ENCODE data around the gene BSCL2. TPM values are rescaled to one million over a fixed set of nuclear protein-coding genes. Genes with fewer than 3 reads are reported as not detected.

BSCL2 gene
- total RNA-seq, 1 experiment from 2014 or later = 97.2 TPM

DNA sequence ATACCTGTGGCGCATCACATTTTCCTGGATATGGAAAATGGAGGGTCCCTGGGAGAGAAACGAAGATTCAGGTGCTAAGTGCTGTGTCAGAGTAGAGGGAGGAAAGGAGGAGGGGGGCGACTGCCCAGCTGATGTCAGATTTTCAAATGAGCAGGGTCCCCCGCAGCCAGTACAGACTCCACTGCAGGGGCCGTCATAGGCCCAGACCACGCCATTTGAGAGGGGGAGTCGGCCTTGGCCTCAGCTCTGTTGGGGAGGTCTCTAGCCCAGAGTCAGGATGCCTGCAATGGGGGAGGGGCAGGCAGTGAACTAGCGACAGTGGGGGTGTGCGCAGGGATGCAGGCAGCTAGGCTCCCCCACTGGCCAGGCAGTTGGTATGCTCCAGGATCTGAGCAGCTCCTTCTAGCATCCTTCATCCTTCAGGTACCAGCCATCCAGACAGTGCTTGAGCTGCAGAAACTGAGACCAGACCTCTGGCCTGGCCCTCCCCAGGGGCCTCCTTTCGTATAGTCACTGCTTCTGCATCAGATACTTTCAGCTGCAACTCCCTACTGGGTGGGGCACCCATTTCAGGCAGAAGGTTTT is at the start of gene BSCL2, which contains the start of gene GNG3 (continued):
- peak; percentile 92; the same call in 1 of the 2 replicates for TF ChIP-seq ARID4B (CRISPR knock-in tag; IDR thresholded peaks at IDR 0.05; ENCODE audit: borderline replicate concordance)

DNA sequence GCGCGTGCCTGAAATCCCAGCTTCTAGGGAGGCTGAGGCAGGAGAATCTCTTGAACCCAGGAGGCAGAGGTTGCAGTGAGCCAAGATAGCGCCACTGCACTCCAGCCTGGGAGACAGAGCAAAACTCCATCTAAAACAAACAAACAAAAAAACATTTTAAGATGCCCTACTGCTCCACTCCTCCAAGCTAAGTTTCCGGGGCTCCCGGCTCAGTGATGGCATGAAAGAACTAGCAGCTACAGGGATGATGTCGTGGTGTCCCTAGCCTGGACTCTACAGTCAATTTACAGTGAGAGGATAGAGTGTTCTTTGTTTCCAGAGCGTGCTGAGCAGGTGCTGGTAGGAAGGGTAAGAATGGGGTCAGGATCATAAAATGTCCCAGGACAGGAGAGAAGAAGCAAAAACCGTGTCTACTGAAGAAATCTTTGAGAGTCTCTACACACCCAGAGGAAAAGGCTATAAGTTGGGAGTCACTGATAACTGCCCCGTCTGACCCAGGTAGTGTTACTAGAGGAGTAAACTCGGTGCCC is 47.9 kb upstream of the BSCL2 start:
- TF ChIP-seq, protein P1, sequence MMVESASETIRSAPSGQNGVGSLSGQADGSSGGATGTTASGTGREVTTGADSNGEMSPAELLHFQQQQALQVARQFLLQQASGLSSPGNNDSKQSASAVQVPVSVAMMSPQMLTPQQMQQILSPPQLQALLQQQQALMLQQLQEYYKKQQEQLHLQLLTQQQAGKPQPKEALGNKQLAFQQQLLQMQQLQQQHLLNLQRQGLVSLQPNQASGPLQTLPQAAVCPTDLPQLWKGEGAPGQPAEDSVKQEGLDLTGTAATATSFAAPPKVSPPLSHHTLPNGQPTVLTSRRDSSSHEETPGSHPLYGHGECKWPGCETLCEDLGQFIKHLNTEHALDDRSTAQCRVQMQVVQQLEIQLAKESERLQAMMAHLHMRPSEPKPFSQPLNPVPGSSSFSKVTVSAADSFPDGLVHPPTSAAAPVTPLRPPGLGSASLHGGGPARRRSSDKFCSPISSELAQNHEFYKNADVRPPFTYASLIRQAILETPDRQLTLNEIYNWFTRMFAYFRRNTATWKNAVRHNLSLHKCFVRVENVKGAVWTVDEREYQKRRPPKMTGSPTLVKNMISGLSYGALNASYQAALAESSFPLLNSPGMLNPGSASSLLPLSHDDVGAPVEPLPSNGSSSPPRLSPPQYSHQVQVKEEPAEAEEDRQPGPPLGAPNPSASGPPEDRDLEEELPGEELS (CRISPR knock-in tag; IDR thresholded peaks at IDR 0.05) = no peak
- no peak for TF ChIP-seq CREB1 (CRISPR knock-in tag; IDR thresholded peaks at IDR 0.05)
- TF ChIP-seq ARID4B (CRISPR knock-in tag; IDR thresholded peaks at IDR 0.05; ENCODE audit: borderline replicate concordance) = no peak
- TF ChIP-seq IRF2 (CRISPR knock-in tag; IDR thresholded peaks at IDR 0.05; ENCODE audit: borderline replicate concordance, low read depth) = no peak
- TF ChIP-seq, protein P2, sequence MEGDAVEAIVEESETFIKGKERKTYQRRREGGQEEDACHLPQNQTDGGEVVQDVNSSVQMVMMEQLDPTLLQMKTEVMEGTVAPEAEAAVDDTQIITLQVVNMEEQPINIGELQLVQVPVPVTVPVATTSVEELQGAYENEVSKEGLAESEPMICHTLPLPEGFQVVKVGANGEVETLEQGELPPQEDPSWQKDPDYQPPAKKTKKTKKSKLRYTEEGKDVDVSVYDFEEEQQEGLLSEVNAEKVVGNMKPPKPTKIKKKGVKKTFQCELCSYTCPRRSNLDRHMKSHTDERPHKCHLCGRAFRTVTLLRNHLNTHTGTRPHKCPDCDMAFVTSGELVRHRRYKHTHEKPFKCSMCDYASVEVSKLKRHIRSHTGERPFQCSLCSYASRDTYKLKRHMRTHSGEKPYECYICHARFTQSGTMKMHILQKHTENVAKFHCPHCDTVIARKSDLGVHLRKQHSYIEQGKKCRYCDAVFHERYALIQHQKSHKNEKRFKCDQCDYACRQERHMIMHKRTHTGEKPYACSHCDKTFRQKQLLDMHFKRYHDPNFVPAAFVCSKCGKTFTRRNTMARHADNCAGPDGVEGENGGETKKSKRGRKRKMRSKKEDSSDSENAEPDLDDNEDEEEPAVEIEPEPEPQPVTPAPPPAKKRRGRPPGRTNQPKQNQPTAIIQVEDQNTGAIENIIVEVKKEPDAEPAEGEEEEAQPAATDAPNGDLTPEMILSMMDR (IDR thresholded peaks at IDR 0.05) = no peak
- no peak for TF ChIP-seq PRDM15 (CRISPR knock-in tag; IDR thresholded peaks at IDR 0.05)
- TF ChIP-seq, protein P3, sequence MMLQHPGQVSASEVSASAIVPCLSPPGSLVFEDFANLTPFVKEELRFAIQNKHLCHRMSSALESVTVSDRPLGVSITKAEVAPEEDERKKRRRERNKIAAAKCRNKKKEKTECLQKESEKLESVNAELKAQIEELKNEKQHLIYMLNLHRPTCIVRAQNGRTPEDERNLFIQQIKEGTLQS (CRISPR knock-in tag; conservative IDR thresholded peaks at IDR 0.05) = no peak
- TF ChIP-seq NR1H2 (CRISPR knock-in tag; IDR thresholded peaks at IDR 0.05) = no peak
- ChIA-PET POLR2A (interaction anchor here (1.9 to 2.5 kb wide), 4 partner anchors 28 to 90 kb away, joined by 8 to 30 read pairs (median 16); partner anchors contain the start of genes C11orf98, CSKMT, HNRNPUL2 and TMEM179B), CTCF (interaction anchor here (1.0 to 2.7 kb wide), 4 partner anchors 15 to 32 kb away, joined by 3 to 67 read pairs (median 28); partner anchors contain the start of genes TAF6L and TMEM179B)
- DNase-seq (ENCODE audit: low spot score) (no peak), ATAC-seq (no peak)
- H3K27ac Mint-ChIP-seq = peak overlapping the region; percentile 87
- peaks cover 30% of the 10 kb centered on the region for H3K36me3 Mint-ChIP-seq
- peak overlapping the region; percentile 95 for H3K4me3 Mint-ChIP-seq
- H3K4me1 Mint-ChIP-seq = peaks cover 31% of the 10 kb centered on the region
- H3K9me3 Mint-ChIP-seq = no peaks in the 10 kb centered on the region
- no peaks in the 10 kb centered on the region; the same call in 1 of the 2 replicates for H3K27me3 Mint-ChIP-seq (ENCODE audit: low read depth)
